Omental fat pad (tissue), 4 donors: ENCODE measurements around the gene NHLRC1. TPM values are rescaled to one million over a fixed set of nuclear protein-coding genes. Genes with fewer than 3 reads are reported as not detected.

ENCODE experiments used
- ATAC-seq: fragments of 150-250 bp; one replicate; pipeline ENCODE4 v1.9.1; 2016; ENCODE audit warnings: mild to moderate bottlenecking, moderate library complexity; ENCODE audit not compliant: low FRiP score
- DNase-seq: peaks from one replicate; pipeline ENCODE4 v3.0.0-alpha.2; 2019; ENCODE audit warnings: low spot score
- total RNA-seq, 4 donors: library from RNA; depleted of rRNA; stranded (reverse); fragments of >200 nt; gene quantifications; one replicate each; pipeline ENCODE4 v1.1.0, GENCODE V29; 2016
- TF ChIP-seq, protein P1 (sequence below), 3 donors: fragments of 450-650 bp; IDR thresholded peaks; one replicate each; pipeline ENCODE4 v1.5.1; 2016 to 2017; ENCODE audit warnings: antibody characterized with exemption in 3 of 3, mild to moderate bottlenecking in 3 of 3, moderate library complexity in 2 of 3

NHLRC1 gene
- total RNA-seq: 1 to 10 TPM in 3 of 4 donors, under 1 TPM in 1; 0.74 to 3.1 (median 1.4) TPM

DNA sequence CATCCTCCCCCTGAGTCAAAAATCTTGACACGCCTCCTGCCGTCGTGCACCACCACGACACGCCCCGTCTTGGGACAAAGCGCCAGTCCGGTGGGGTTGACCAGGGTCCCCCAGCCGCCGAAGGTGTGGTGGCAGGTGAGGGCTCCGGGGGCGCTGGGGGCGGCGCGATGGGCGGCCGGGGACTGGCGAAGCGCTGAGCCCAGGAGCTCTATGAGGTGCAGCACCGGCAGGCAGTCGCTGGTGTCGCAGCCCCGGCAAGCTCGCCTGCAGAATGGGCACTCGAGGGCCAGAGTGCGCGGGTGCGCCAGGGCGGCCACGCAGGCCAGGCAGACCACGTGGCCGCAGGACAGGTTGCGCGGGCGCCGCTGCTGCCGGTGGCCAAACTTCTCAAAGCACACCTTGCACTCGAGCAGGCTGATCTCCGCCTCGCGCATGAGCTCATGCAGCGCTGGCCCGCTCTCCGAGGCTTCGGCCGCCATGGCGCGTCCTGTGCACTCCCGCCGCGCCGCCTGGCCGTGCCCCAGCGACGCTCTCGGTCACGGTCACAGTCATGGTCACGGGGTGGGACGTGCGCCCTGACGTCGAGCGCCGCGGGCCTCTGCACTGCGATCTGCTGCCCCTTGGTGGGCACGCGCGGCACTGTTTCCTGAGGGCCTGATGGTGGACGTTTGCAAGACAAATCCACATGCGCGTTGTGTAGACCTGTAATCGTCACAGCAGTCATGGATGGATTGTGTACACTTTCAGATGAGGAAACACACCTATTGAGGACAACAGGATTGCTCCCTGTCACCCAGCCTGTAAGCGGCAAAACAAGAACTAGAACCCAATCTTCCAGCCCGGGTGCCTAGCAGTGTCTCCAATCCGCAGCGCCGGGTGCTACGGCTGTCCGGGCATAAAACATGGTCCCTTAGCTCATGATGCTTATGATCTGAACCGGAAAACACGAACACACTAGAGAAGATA, at the start of gene NHLRC1:
TSS of gene NHLRC1 (minus strand) at position 550 of the 966 bp plus-strand sequence. CDS start at position 479, 71 bp downstream.
- ATAC-seq (peak; percentile 99), DNase-seq (peak; percentile 87)
- TF ChIP-seq, protein P1, sequence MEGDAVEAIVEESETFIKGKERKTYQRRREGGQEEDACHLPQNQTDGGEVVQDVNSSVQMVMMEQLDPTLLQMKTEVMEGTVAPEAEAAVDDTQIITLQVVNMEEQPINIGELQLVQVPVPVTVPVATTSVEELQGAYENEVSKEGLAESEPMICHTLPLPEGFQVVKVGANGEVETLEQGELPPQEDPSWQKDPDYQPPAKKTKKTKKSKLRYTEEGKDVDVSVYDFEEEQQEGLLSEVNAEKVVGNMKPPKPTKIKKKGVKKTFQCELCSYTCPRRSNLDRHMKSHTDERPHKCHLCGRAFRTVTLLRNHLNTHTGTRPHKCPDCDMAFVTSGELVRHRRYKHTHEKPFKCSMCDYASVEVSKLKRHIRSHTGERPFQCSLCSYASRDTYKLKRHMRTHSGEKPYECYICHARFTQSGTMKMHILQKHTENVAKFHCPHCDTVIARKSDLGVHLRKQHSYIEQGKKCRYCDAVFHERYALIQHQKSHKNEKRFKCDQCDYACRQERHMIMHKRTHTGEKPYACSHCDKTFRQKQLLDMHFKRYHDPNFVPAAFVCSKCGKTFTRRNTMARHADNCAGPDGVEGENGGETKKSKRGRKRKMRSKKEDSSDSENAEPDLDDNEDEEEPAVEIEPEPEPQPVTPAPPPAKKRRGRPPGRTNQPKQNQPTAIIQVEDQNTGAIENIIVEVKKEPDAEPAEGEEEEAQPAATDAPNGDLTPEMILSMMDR (IDR thresholded peaks at IDR 0.05): peak in 2 of 3 donors; percentile 43 to 94

DNA sequence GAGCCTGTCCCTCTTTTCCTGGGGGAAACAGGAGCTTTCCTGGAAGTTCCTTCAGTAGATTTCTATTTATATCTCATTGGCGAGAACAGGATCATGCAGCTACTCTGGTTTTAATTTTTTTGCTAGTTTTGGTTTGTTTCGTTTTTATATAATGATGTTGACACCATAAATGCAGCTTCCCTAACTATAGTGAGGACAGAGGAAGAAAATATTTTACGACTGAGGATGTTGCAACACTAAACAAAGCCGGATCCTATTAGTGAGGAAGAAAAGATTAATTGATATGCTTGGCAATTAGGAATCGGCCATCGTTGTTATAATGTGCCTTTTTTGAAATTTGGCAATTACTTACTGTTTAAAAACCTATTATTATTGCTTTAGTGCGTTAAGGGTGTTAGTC, 49.4 kb upstream of the NHLRC1 start:
- TF ChIP-seq, protein P1 (IDR thresholded peaks at IDR 0.05): no peak
- ATAC-seq: no peak
- DNase-seq: no peak

- TF ChIP-seq, protein P1 (IDR thresholded peaks at IDR 0.05): no peak
These were observed 45.8 kb upstream of the NHLRC1 start for GRCh38 chr6:18168264-18168663.

DNA sequence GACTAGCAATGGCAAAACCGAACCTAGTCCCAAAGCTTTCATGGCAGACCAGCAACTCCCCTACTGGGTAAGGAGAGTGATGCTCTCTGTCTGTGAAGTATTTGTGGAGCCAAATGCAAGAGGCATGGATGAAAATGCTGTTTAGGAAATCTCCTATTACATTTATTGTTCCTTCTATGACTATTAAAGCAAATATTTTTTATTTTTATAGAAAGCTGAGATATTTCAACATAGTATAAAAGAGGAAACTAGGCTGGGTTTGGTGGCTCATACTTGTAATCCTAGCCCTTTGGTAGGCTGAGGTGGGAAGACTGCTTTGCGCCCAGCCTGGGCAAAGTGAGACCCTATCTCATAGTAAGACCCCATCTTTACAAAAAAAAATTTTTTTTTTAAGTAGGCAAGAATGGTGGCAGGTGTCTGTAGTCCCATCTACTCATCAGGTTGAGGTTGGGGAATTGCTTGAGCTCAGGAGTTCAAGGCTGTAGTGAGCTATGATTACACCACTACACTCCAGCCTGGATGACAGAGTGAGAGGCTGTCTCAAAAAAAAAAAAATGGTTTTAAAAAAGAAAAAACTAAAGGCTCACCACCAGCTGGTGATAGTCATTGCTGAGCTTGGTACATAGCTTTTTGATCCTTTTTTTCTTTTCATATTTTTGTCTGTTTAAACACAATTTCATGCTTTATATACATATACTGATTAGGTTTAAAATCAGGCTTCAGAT, 44.0 kb upstream of the NHLRC1 start:
- TF ChIP-seq, protein P1 (IDR thresholded peaks at IDR 0.05): no peak
- DNase-seq (no peak), ATAC-seq (no peak)

More at GRCh38 chr6:18168264-18168663, 45.8 kb upstream of the NHLRC1 start:
- DNase-seq: no peak
- no peak for ATAC-seq

GRCh38 chr6:18165751-18166150, 43.3 kb upstream of the NHLRC1 start:
- TF ChIP-seq, protein P1 (IDR thresholded peaks at IDR 0.05): no peak
- no peak for ATAC-seq
- no peak for DNase-seq

- DNase-seq (no peak), ATAC-seq (no peak)
- TF ChIP-seq, protein P1 (IDR thresholded peaks at IDR 0.05): no peak
These were observed 39.9 kb upstream of the NHLRC1 start for GRCh38 chr6:18162401-18162800.
